IPS-11a (cell line): ENCODE measurements around the gene THOC5.
"Not testable (repeated sequence)": the region's sequence is repeated elsewhere in the genome, so short reads cannot be mapped to it uniquely, and the experiment has no call there.

Experiments
- H3K4me3 ChIP-seq: one replicate; pipeline ENCODE4 v1.5.1; 2013; ENCODE audit warnings: low read depth, low read length, control low read depth

Gene THOC5

GRCh38 chr22:29553351-29554224 lies at the start of gene THOC5:
Gene THOC5 (minus strand): TSS chr22:29553757. CDS start chr22:29549147, 4,610 bp downstream.
- H3K4me3 ChIP-seq, result peak within 1 kb of the TSS; percentile 94

GRCh38 chr22:29598684-29599020 lies 45.1 kb upstream of the THOC5 start:
- no peak overlapping the region for H3K4me3 ChIP-seq

- H3K4me3 ChIP-seq, result not testable (repeated sequence)
These were observed 44.5 kb upstream of the THOC5 start for GRCh38 chr22:29597871-29598683.

- no peak overlapping the region for H3K4me3 ChIP-seq
These were observed 42.9 kb upstream of the THOC5 start for GRCh38 chr22:29596408-29596807.

- H3K4me3 ChIP-seq, result not testable (repeated sequence)
These were observed 40.9 kb upstream of the THOC5 start for GRCh38 chr22:29594447-29594846.

- no peak overlapping the region for H3K4me3 ChIP-seq
These were observed 40.4 kb upstream of the THOC5 start for GRCh38 chr22:29593923-29594322.

GRCh38 chr22:29587938-29588699 lies 34.6 kb upstream of the THOC5 start:
- H3K4me3 ChIP-seq, result no peak overlapping the region

GRCh38 chr22:29586193-29586705 lies 32.7 kb upstream of the THOC5 start:
- H3K4me3 ChIP-seq, result not testable (repeated sequence)

- H3K4me3 ChIP-seq, result no peak overlapping the region
These were observed 31.4 kb upstream of the THOC5 start for GRCh38 chr22:29584975-29585374.

- H3K4me3 ChIP-seq, result no peak overlapping the region
These were observed 28.2 kb upstream of the THOC5 start for GRCh38 chr22:29581799-29582198.

GRCh38 chr22:29580200-29580810 lies 26.7 kb upstream of the THOC5 start:
- H3K4me3 ChIP-seq, result peak overlapping the region; percentile 66

GRCh38 chr22:29578462-29579200 lies 25.1 kb upstream of the THOC5 start:
- H3K4me3 ChIP-seq, result no peak overlapping the region

GRCh38 chr22:29574762-29575450 lies 21.3 kb upstream of the THOC5 start:
- H3K4me3 ChIP-seq, result no peak overlapping the region

- H3K4me3 ChIP-seq, result no peak overlapping the region
These were observed 17.5 kb upstream of the THOC5 start for GRCh38 chr22:29570912-29571549.

- no peak overlapping the region for H3K4me3 ChIP-seq
These were observed 16.9 kb upstream of the THOC5 start for GRCh38 chr22:29570456-29570855.

GRCh38 chr22:29569011-29569678 lies 15.6 kb upstream of the THOC5 start:
- H3K4me3 ChIP-seq, result no peak overlapping the region

GRCh38 chr22:29567338-29567737 lies 13.8 kb upstream of the THOC5 start:
- no peak overlapping the region for H3K4me3 ChIP-seq

GRCh38 chr22:29566513-29566912 lies 13.0 kb upstream of the THOC5 start:
- H3K4me3 ChIP-seq, result not testable (repeated sequence)
